GM12891 (cell line): ENCODE data around the gene NEDD9.

Source experiments
- PAX5 ChIP-seq: IDR thresholded peaks from 2 replicates; pipeline ENCODE4 v1.6.1; 2011; ENCODE audit warnings: low read length, moderate library complexity, mild to moderate bottlenecking; ENCODE audit not compliant: insufficient read depth, severe bottlenecking
- POLR2A ChIP-seq: IDR thresholded peaks from 2 replicates; pipeline ENCODE4 v1.6.1; 2011; ENCODE audit warnings: low read depth, low read length, control low read depth
- POLR2AphosphoS5 ChIP-seq: IDR thresholded peaks from 2 replicates; pipeline ENCODE4 v1.6.1; 2011; ENCODE audit warnings: low read depth, low read length, control low read depth
- POU2F2 ChIP-seq: IDR thresholded peaks from 2 replicates; pipeline ENCODE4 v1.6.1; 2011; ENCODE audit warnings: low read depth, mild to moderate bottlenecking, control low read depth, low read length, moderate library complexity
- SPI1 ChIP-seq: IDR thresholded peaks from 2 replicates; pipeline ENCODE4 v1.6.1; 2011; ENCODE audit warnings: low read depth, low read length, control low read depth
- TAF1 ChIP-seq: IDR thresholded peaks from 2 replicates; pipeline ENCODE4 v1.6.1; 2011; ENCODE audit warnings: low read depth, low read length, control low read depth

GRCh38 chr6:11136809-11137208 is 95.7 kb downstream of the NEDD9 start:
- TF ChIP-seq POLR2A (no peak), POU2F2 (no peak), TAF1 (no peak), POLR2AphosphoS5 (no peak), SPI1 (no peak), PAX5 (no peak)
